ENCODE measurements around the gene ST6GAL1. TPM values are rescaled to one million over a fixed set of nuclear protein-coding genes. Genes with fewer than 3 reads are reported as not detected.

Gene ST6GAL1
- total and polyA plus RNA-seq, 2 of the 13 experiments (the other 11 are each of a cell fraction or from before 2014, with no cell fraction given) = 79.9 to 164 TPM

GRCh38 chr3:186974824-186975313 is 44.5 kb downstream of the ST6GAL1 start:
- H3K27ac ChIP-seq (ENCODE audit: extremely low read length, insufficient read depth, low read length) = peak overlapping the region; percentile 67
- POLR2A ChIA-PET = interaction anchor here (0.6 to 2.2 kb wide), 5 partner anchors 44 to 1002 kb away, joined by 3 to 23 read pairs (median 3); no protein-coding TSS in a partner anchor
- no TSS peak for BruUV-seq (replicated peaks)
- H3K4me1 ChIP-seq (ENCODE audit: insufficient read depth, low read length) = peaks cover 76% of the 10 kb centered on the region
- H4K20me1 ChIP-seq (ENCODE audit: insufficient read depth, low read length) = no peaks in the 10 kb centered on the region
- DNase-seq (ENCODE audit: low spot score) = peak; percentile 84
- peak overlapping the region; percentile 3; the same call in 1 of the 2 replicates for H3K9ac ChIP-seq (ENCODE audit: insufficient read depth, low read depth, low read length)
- intact Hi-C loops (cut with micrococcal nuclease; ENCODE audit: unreplicated experiment) = loop anchor here (2.0 to 5.0 kb wide), 2 partner anchors 44 to 67 kb away; partner anchors contain the start of gene ST6GAL1
- H3K27me3 ChIP-seq (ENCODE audit: control insufficient read depth in 1 of 2, insufficient read depth in 2 of 2, low read length in 2 of 2) = no peaks in the 10 kb centered on the region
- H3K9me3 ChIP-seq (ENCODE audit: low read length) = no peaks in the 10 kb centered on the region
- H3K4me2 ChIP-seq (ENCODE audit: low read depth, low read length) = peak overlapping the region; percentile 68
- CTCF ChIA-PET (ENCODE audit: low intra/inter-chr PET ratio, low total read pairs) = no interaction called here
- H3K79me2 ChIP-seq (ENCODE audit: insufficient read depth, low read length) = no peaks in the 10 kb centered on the region
- no peak overlapping the region for H2AFZ ChIP-seq (ENCODE audit: low read length)
- WGBS (ENCODE audit: low lambda C conversion rate) = 4% methylated on average over 9 of the region's 9 CpGs
- H3K36me3 ChIP-seq (replicated peaks in 1 of 2; ENCODE audit: control insufficient read depth in 1 of 2, insufficient read depth in 2 of 2, low read length in 2 of 2) = no peaks in the 10 kb centered on the region
- H3K4me3 ChIP-seq (replicated peaks in 1 of 3; ENCODE audit: insufficient read depth in 1 of 3, low read depth in 2 of 3, low read length in 3 of 3) = peak overlapping the region in 2 of 3 experiments; percentile 32 to 55; a peak in 5 of 6 replicates
- FAIRE-seq = peak; percentile 92
- peak; percentile 90 for ATAC-seq
- in situ Hi-C loops (cut with HindIII; ENCODE audit: extremely low pct_ligation_motif_present, low pct_unique_long_range_greater_than_20kb) = no loop called here
- TF ChIP-seq POLR2A (IDR thresholded peaks at IDR 0.05; ENCODE audit: insufficient read depth in 1 of 2, low read depth in 2 of 2, low read length in 2 of 2) = no peak
- peak; percentile 51; the same call in 1 of the 2 replicates for TF ChIP-seq GATAD1 (CRISPR knock-in tag; IDR thresholded peaks at IDR 0.05)
- TF ChIP-seq KMT2B (CRISPR knock-in tag; IDR thresholded peaks at IDR 0.05) = no peak; the same call in 1 of the 2 replicates
- TF ChIP-seq ZNF232 (CRISPR knock-in tag; IDR thresholded peaks at IDR 0.05; ENCODE audit: borderline replicate concordance) = peak; percentile 96
- TF ChIP-seq ETS1 (CRISPR knock-in tag; IDR thresholded peaks at IDR 0.05) = no peak
- no peak for TF ChIP-seq GPN1 (CRISPR knock-in tag; IDR thresholded peaks at IDR 0.05; ENCODE audit: borderline replicate concordance)
- no peak for TF ChIP-seq PRMT3 (CRISPR knock-in tag; IDR thresholded peaks at IDR 0.05; ENCODE audit: borderline replicate concordance, low read depth)
- TF ChIP-seq HNF4A (CRISPR knock-in tag; IDR thresholded peaks at IDR 0.05) = peak; percentile 76
- no peak for TF ChIP-seq ZNF616 (CRISPR knock-in tag; IDR thresholded peaks at IDR 0.05; ENCODE audit: low read depth)
- TF ChIP-seq ZBTB1 (CRISPR knock-in tag; IDR thresholded peaks at IDR 0.05; ENCODE audit: borderline replicate concordance) = no peak
- TF ChIP-seq ZNF747 (CRISPR knock-in tag; IDR thresholded peaks at IDR 0.05; ENCODE audit: borderline replicate concordance) = 0 out of 2 replicates have a peak, but pooled peaks have one; percentile 55
- no peak for TF ChIP-seq PAX8 (CRISPR knock-in tag; IDR thresholded peaks at IDR 0.05; ENCODE audit: borderline replicate concordance)
- no peak for TF ChIP-seq ZNF549 (CRISPR knock-in tag; IDR thresholded peaks at IDR 0.05)
- peak; percentile 58; the same call in 1 of the 2 replicates for TF ChIP-seq NCOR1 (IDR thresholded peaks at IDR 0.05; ENCODE audit: borderline replicate concordance, low read length)
- TF ChIP-seq TRAFD1 (CRISPR knock-in tag; IDR thresholded peaks at IDR 0.05; ENCODE audit: borderline replicate concordance) = no peak
- TF ChIP-seq ELF4 (CRISPR knock-in tag; IDR thresholded peaks at IDR 0.05; ENCODE audit: borderline replicate concordance) = no peak; the same call in 1 of the 2 replicates
- peak; percentile 93 for TF ChIP-seq POGZ (CRISPR knock-in tag; IDR thresholded peaks at IDR 0.05)
- no peak for TF ChIP-seq RAD51 (IDR thresholded peaks at IDR 0.05; ENCODE audit: borderline replicate concordance)
- peak; percentile 90 for TF ChIP-seq MIXL1 (CRISPR knock-in tag; IDR thresholded peaks at IDR 0.05)
- TF ChIP-seq ZNF207 (IDR thresholded peaks at IDR 0.05; ENCODE audit: borderline replicate concordance) = no peak

Data from HepG2 (cell line).